ENCODE measurements around the gene GGN.

DNA sequence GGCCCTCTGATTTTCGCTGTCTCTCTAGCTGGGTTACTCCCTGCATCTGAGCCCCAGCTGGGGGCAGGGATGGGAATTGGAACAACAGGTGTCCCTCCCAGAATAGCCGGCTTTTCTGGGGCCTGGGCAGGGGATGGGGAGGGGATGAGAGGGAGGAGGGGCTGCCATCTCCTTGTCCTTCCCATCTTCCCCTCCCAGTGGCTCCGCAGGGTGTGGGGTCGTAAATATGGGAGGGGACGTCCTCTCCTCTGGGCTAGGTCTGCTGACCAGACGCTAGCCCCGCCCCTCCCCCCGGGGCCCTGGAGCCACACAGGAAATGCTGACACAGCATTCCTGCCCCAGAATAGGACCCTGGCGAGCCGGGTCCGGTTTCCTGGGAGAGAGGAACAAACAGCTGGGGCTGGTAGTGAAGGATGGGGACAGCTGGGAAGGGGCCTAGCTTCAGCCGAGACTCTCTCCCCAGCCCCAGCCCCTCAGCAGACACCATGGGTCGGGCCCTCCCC lies 46.8 kb upstream of the GGN start:
- TF ChIP-seq, protein P1, sequence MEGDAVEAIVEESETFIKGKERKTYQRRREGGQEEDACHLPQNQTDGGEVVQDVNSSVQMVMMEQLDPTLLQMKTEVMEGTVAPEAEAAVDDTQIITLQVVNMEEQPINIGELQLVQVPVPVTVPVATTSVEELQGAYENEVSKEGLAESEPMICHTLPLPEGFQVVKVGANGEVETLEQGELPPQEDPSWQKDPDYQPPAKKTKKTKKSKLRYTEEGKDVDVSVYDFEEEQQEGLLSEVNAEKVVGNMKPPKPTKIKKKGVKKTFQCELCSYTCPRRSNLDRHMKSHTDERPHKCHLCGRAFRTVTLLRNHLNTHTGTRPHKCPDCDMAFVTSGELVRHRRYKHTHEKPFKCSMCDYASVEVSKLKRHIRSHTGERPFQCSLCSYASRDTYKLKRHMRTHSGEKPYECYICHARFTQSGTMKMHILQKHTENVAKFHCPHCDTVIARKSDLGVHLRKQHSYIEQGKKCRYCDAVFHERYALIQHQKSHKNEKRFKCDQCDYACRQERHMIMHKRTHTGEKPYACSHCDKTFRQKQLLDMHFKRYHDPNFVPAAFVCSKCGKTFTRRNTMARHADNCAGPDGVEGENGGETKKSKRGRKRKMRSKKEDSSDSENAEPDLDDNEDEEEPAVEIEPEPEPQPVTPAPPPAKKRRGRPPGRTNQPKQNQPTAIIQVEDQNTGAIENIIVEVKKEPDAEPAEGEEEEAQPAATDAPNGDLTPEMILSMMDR (IDR thresholded peaks at IDR 0.05), result no peak
- TF ChIP-seq POLR2AphosphoS5 (IDR thresholded peaks at IDR 0.05; ENCODE audit: insufficient read depth in 1 of 2, low read depth in 1 of 2), result no peak

All from vagina (tissue), 2 donors.